ENCODE results near the gene GLO1. TPM values are rescaled to one million over a fixed set of nuclear protein-coding genes. Genes with fewer than 3 reads are reported as not detected.

The GLO1 gene
- polyA plus RNA-seq, 3 donors = 11.4 to 68.6 (median 62.6) TPM

GRCh38 chr6:38649744-38650143 is 53.2 kb downstream of the GLO1 start:
- no peaks in the 10 kb centered on the region for H3K27me3 ChIP-seq (ENCODE audit: control insufficient read depth in 2 of 2, insufficient read depth in 2 of 2, low read length in 2 of 2)
- no peaks in the 10 kb centered on the region for H4K20me1 ChIP-seq (ENCODE audit: insufficient read depth, low read length)
- H3K9me3 Mint-ChIP-seq = peaks cover 0 to 4% (median 0%) of the 10 kb centered on the region in 7 donors
- H3K36me3 ChIP-seq (replicated peaks in 1 of 2; ENCODE audit: control insufficient read depth in 1 of 2, insufficient read depth in 2 of 2, low read length in 2 of 2) = no peaks in the 10 kb centered on the region
- no peak overlapping the region for H3K4me3 ChIP-seq (replicated peaks in 1 of 3; ENCODE audit: low read depth in 2 of 3, low read length in 3 of 3)
- H3K27ac Mint-ChIP-seq = no peak overlapping the region
- H3K79me2 ChIP-seq (ENCODE audit: insufficient read depth, low read length) = no peaks in the 10 kb centered on the region
- no peak overlapping the region for H3K9ac ChIP-seq (ENCODE audit: insufficient read depth, low read length, poor library complexity, severe bottlenecking)
- H3K9me3 ChIP-seq (replicated peaks in 1 of 2; ENCODE audit: control insufficient read depth in 1 of 2, insufficient read depth in 1 of 2, low read length in 2 of 2) = no peaks in the 10 kb centered on the region
- H2AFZ ChIP-seq (ENCODE audit: insufficient read depth, low read depth, low read length, poor library complexity, severe bottlenecking) = no peak overlapping the region
- no peaks in the 10 kb centered on the region for H3K4me1 Mint-ChIP-seq
- H3K4me1 ChIP-seq (ENCODE audit: control insufficient read depth in 1 of 2, insufficient read depth in 2 of 2, low read length in 2 of 2) = no peaks in the 10 kb centered on the region
- WGBS (ENCODE audit: insufficient coverage) = 100% methylated on average over 2 of the region's 2 CpGs
- no peak for TF ChIP-seq CTCF (IDR thresholded peaks at IDR 0.05)
- no peak overlapping the region for H3K27ac ChIP-seq (ENCODE audit: low read depth in 1 of 2, low read length in 2 of 2)
- H3K4me2 ChIP-seq (replicated peaks; ENCODE audit: extremely low read depth, low read length, poor library complexity, severe bottlenecking) = no peak overlapping the region
- no peaks in the 10 kb centered on the region for H3K27me3 Mint-ChIP-seq (ENCODE audit: low read depth in 3 of 3)
- DNase-seq = no peak
- no peak overlapping the region for H3K4me3 Mint-ChIP-seq
- H3K36me3 Mint-ChIP-seq = peaks cover 0 to 2% of the 10 kb centered on the region in 2 donors
- intact Hi-C loops (cut with micrococcal nuclease) = no loop called here

- no peaks in the 10 kb centered on the region for H3K9me3 ChIP-seq (replicated peaks in 1 of 2; ENCODE audit: control insufficient read depth in 1 of 2, insufficient read depth in 1 of 2, low read length in 2 of 2)
- Mint-ChIP-seq H3K27ac (no peak overlapping the region), H3K4me3 (no peak overlapping the region), H3K4me1 (no peaks in the 10 kb centered on the region), H3K9me3 (peaks cover 0 to 4% (median 0%) of the 10 kb centered on the region in 7 donors), H3K27me3 (ENCODE audit: low read depth in 3 of 3) (no peaks in the 10 kb centered on the region), H3K36me3 (peaks cover 0 to 2% of the 10 kb centered on the region in 2 donors)
- H3K36me3 ChIP-seq (replicated peaks in 1 of 2; ENCODE audit: control insufficient read depth in 1 of 2, insufficient read depth in 2 of 2, low read length in 2 of 2) = no peaks in the 10 kb centered on the region
- H3K4me1 ChIP-seq (ENCODE audit: control insufficient read depth in 1 of 2, insufficient read depth in 2 of 2, low read length in 2 of 2) = no peaks in the 10 kb centered on the region
- no peaks in the 10 kb centered on the region for H4K20me1 ChIP-seq (ENCODE audit: insufficient read depth, low read length)
- H3K27ac ChIP-seq (ENCODE audit: low read depth in 1 of 2, low read length in 2 of 2) = no peak overlapping the region
- intact Hi-C loops (cut with micrococcal nuclease) = no loop called here
- TF ChIP-seq CTCF (IDR thresholded peaks at IDR 0.05) = no peak
- H3K9ac ChIP-seq (ENCODE audit: insufficient read depth, low read length, poor library complexity, severe bottlenecking) = no peak overlapping the region
- no peaks in the 10 kb centered on the region for H3K79me2 ChIP-seq (ENCODE audit: insufficient read depth, low read length)
- H3K27me3 ChIP-seq (ENCODE audit: control insufficient read depth in 2 of 2, insufficient read depth in 2 of 2, low read length in 2 of 2) = no peaks in the 10 kb centered on the region
- H3K4me3 ChIP-seq (replicated peaks in 1 of 3; ENCODE audit: low read depth in 2 of 3, low read length in 3 of 3) = no peak overlapping the region
- DNase-seq = no peak
- H3K4me2 ChIP-seq (replicated peaks; ENCODE audit: extremely low read depth, low read length, poor library complexity, severe bottlenecking) = no peak overlapping the region
- no peak overlapping the region for H2AFZ ChIP-seq (ENCODE audit: insufficient read depth, low read depth, low read length, poor library complexity, severe bottlenecking)
Measured at GRCh38 chr6:38648629-38649028, 54.3 kb downstream of the GLO1 start.

Measured in CD14-positive monocyte (primary cell).